AG10803 (cell line): Measurements from ENCODE around the gene DDX39A.

Experiments used
- DNase-seq: peaks from one replicate; pipeline ENCODE4 v3.0.0; 2010; ENCODE audit warnings: low read depth
- H3K4me3 ChIP-seq: 2 replicates; pipeline ENCODE4 v1.5.1; 2011; ENCODE audit warnings: mild to moderate bottlenecking, low read length, control low read depth
- CTCF ChIP-seq: conservative IDR thresholded peaks from 2 replicates; pipeline ENCODE4 v1.5.1; 2011; ENCODE audit warnings: mild to moderate bottlenecking, low read length, control low read depth, inconsistent platforms

Gene DDX39A

GRCh38 chr19:14391156-14391821 is 27.9 kb downstream of the DDX39A start:
- DNase-seq: no peak
- no peak overlapping the region for H3K4me3 ChIP-seq
- no peak for TF ChIP-seq CTCF

- no peak for TF ChIP-seq CTCF
- no peak for DNase-seq
- H3K4me3 ChIP-seq: no peak overlapping the region
Measured at GRCh38 chr19:14390548-14390947, 28.6 kb downstream of the DDX39A start.

GRCh38 chr19:14385492-14385891 is 33.6 kb downstream of the DDX39A start:
- TF ChIP-seq CTCF: no peak
- no peak overlapping the region for H3K4me3 ChIP-seq
- DNase-seq: no peak

GRCh38 chr19:14383661-14384555 is 35.2 kb downstream of the DDX39A start:
- DNase-seq: peak; percentile 65
- peak overlapping the region; percentile 46 for H3K4me3 ChIP-seq
- TF ChIP-seq CTCF: peak; percentile 17

- 0 out of 2 replicates have a peak, but pooled peaks have one; percentile 3 for TF ChIP-seq CTCF
- DNase-seq: peak; percentile 69
- peak overlapping the region; percentile 74 for H3K4me3 ChIP-seq
Measured at GRCh38 chr19:14381689-14382474, 37.3 kb downstream of the DDX39A start.

- no peak overlapping the region for H3K4me3 ChIP-seq
- TF ChIP-seq CTCF: no peak
- DNase-seq: no peak
Measured at GRCh38 chr19:14379294-14380065, 39.7 kb downstream of the DDX39A start.
